GM23338 (cell line): ENCODE measurements around the gene FZD4. TPM values are rescaled to one million over a fixed set of nuclear protein-coding genes. Genes with fewer than 3 reads are reported as not detected.

ENCODE experiments used
- CREB1 ChIP-seq: fragments of 250-450 bp; sonication (Bioruptor Pico); IDR thresholded peaks from 2 replicates; pipeline ENCODE4 v1.5.0; 2020; ENCODE audit warnings: low read depth, mild to moderate bottlenecking, moderate library complexity
- ETS1 ChIP-seq: IDR thresholded peaks from 2 replicates; pipeline ENCODE4 v1.6.1; 2016; ENCODE audit warnings: antibody characterized with exemption
- JUNB ChIP-seq: IDR thresholded peaks from one replicate; pipeline ENCODE4 v1.6.1; 2016; ENCODE audit warnings: antibody characterized with exemption; ENCODE audit not compliant: unreplicated experiment
- NANOG ChIP-seq: IDR thresholded peaks from 2 replicates; pipeline ENCODE4 v1.6.1; 2016; ENCODE audit warnings: antibody characterized with exemption, borderline replicate concordance
- REST ChIP-seq: IDR thresholded peaks from one replicate; pipeline ENCODE4 v1.6.1; 2018; ENCODE audit warnings: antibody characterized with exemption; ENCODE audit not compliant: unreplicated experiment
- ZNF462 ChIP-seq: fragments of 250-450 bp; sonication (Bioruptor Pico); IDR thresholded peaks from 2 replicates; pipeline ENCODE4 v1.5.0; 2020; ENCODE audit warnings: mild to moderate bottlenecking, moderate library complexity
- polyA plus RNA-seq: library from polyadenylated mRNA; unstranded; fragments of >200 nt; fragmentation: Nextera tagmentation; extraction: Ambion mirVana; gene quantifications from 2 replicates; pipeline ENCODE4 v1.2.1, GENCODE V29; 2016
- total RNA-seq: library from RNA; depleted of rRNA; stranded (reverse); fragments of >200 nt; shearing (Covaris generic); gene quantifications from 2 replicates; pipeline ENCODE4 v1.2.3, GENCODE V29; 2014

The FZD4 gene
- total and polyA plus RNA-seq, 2 experiments from 2014 or later: 1.4 to 8.9 TPM

GRCh38 chr11:86972734-86973133, 17.5 kb upstream of the FZD4 start (continued):
- TF ChIP-seq ZNF462 (CRISPR knock-in tag) (no peak), NANOG (no peak), CREB1 (no peak), REST (no peak), JUNB (no peak), ETS1 (no peak)
